B cell (primary cell): ENCODE measurements around the gene ARHGAP15. TPM values are rescaled to one million over a fixed set of nuclear protein-coding genes. Genes with fewer than 3 reads are reported as not detected.

Experiments used
- ATAC-seq: fragments of 200-7000 bp; cut with Tn5 transposase; one replicate; pipeline ENCODE4 v1.10.0; 2021; ENCODE audit warnings: low read depth, mild to moderate bottlenecking, moderate number of reproducible peaks, moderate library complexity
- CTCF ChIA-PET: fragments of 350-600 bp; sonication (Branson Sonifier 250); formaldehyde crosslinking; loops from one replicate; lab custom pipeline; 2021; ENCODE audit warnings: antibody characterized with exemption, inconsistent platforms; lab: Charles Lee
- POLR2A ChIA-PET: fragments of 350-600 bp; sonication (Branson Sonifier 250); formaldehyde crosslinking; loops from one replicate; lab custom pipeline; 2021; ENCODE audit warnings: antibody characterized with exemption; lab: Charles Lee
- DNase-seq: peaks from one replicate; pipeline ENCODE4 v3.0.0; 2013
- H2AFZ ChIP-seq: 2 replicates; pipeline ENCODE4 v1.6.1; 2012; ENCODE audit warnings: mild to moderate bottlenecking, low read depth, low read length; ENCODE audit not compliant: insufficient read depth, poor library complexity, severe bottlenecking
- H3K27ac ChIP-seq, 2 donors: 1 replicate in 1 of 2; 2 replicates in 1 of 2; pipeline ENCODE4 v1.5.1; 2012 to 2013; ENCODE audit warnings: low read length in 2 of 2, mild to moderate bottlenecking in 2 of 2, moderate library complexity in 1 of 2
- H3K27me3 ChIP-seq, 4 experiments: fragments of 200-600 bp in 1 of 4; sonication (generic) in 1 of 4; replicated peaks in 1 of 4; 1 replicate in 2 of 4; 2 replicates in 2 of 4; pipeline versions ENCODE4 v1.6.1 to v1.7.0; 2013 to 2016; ENCODE audit warnings: low read length in 3 of 4, mild to moderate bottlenecking in 2 of 4, mixed read lengths in 1 of 4, moderate library complexity in 1 of 4; ENCODE audit not compliant: insufficient read depth in 4 of 4, control insufficient read depth in 3 of 4; ENCODE audit errors: control extremely low read depth in 1 of 4
- H3K36me3 ChIP-seq, 2 experiments: replicated peaks in 1 of 2; 1 replicate in 1 of 2; 2 replicates in 1 of 2; pipeline versions ENCODE4 v1.6.1 to v1.7.1; 2013; ENCODE audit warnings: low read length in 1 of 2; ENCODE audit not compliant: insufficient read depth in 2 of 2, control insufficient read depth in 1 of 2; ENCODE audit errors: control extremely low read depth in 1 of 2, extremely low read depth in 1 of 2
- H3K4me1 ChIP-seq, 2 donors: fragments of 200-600 bp in 1 of 2; sonication (generic) in 1 of 2; 1 replicate in 1 of 2; 2 replicates in 1 of 2; pipeline versions ENCODE4 v1.5.1 to v1.6.1; 2013 to 2017; ENCODE audit warnings: low read length in 2 of 2; ENCODE audit not compliant: control insufficient read depth in 2 of 2, insufficient read depth in 2 of 2
- H3K4me2 ChIP-seq: replicated peaks from 2 replicates; pipeline ENCODE3; 2012; ENCODE audit warnings: mild to moderate bottlenecking, low read depth, low read length; ENCODE audit not compliant: poor library complexity, severe bottlenecking
- H3K4me3 ChIP-seq, 5 experiments: fragments of 200-600 bp in 1 of 5; sonication (generic) in 1 of 5; 1 replicate in 3 of 5; 2 replicates in 2 of 5; pipeline versions ENCODE4 v1.5.1 to v1.7.0; 2011 to 2016; ENCODE audit warnings: low read length in 4 of 5, mild to moderate bottlenecking in 4 of 5, low read depth in 2 of 5, control low read depth in 1 of 5, moderate library complexity in 1 of 5; ENCODE audit not compliant: insufficient read depth in 1 of 5; ENCODE audit errors: control extremely low read depth in 1 of 5, extremely low read depth in 1 of 5
- H3K79me2 ChIP-seq: fragments of 200-600 bp; sonication (generic); one replicate; pipeline ENCODE4 v1.6.0; 2016; ENCODE audit warnings: low read length; ENCODE audit not compliant: control insufficient read depth, insufficient read depth
- H3K9ac ChIP-seq: fragments of 200-600 bp; sonication (generic); 2 replicates; pipeline ENCODE4 v1.6.1; 2017; ENCODE audit warnings: mild to moderate bottlenecking, low read length, moderate library complexity
- H3K9me3 ChIP-seq, 3 donors: one replicate each; pipeline versions ENCODE4 v1.6.1 to v1.7.1; 2013; ENCODE audit warnings: low read length in 2 of 3; ENCODE audit not compliant: control insufficient read depth in 2 of 3, insufficient read depth in 1 of 3; ENCODE audit errors: control extremely low read depth in 1 of 3
- H4K20me1 ChIP-seq: 2 replicates; pipeline ENCODE4 v1.6.0; 2012; ENCODE audit warnings: mild to moderate bottlenecking, low read length; ENCODE audit not compliant: insufficient read depth, control insufficient read depth, poor library complexity, severe bottlenecking
- H3K27ac Mint-ChIP-seq: one replicate; pipeline ENCODE4 v1.8.0; 2021; ENCODE audit warnings: mixed read lengths
- H3K27me3 Mint-ChIP-seq: one replicate; pipeline ENCODE4 v1.8.0; 2021; ENCODE audit warnings: mixed read lengths
- H3K4me1 Mint-ChIP-seq: one replicate; pipeline ENCODE4 v1.8.0; 2021; ENCODE audit warnings: mixed read lengths
- H3K4me3 Mint-ChIP-seq: one replicate; pipeline ENCODE4 v1.8.0; 2021; ENCODE audit warnings: mixed read lengths
- H3K9me3 Mint-ChIP-seq: one replicate; pipeline ENCODE4 v1.8.0; 2022; ENCODE audit warnings: mixed read lengths; ENCODE audit not compliant: insufficient read depth
- CTCF ChIP-seq: fragments of 200-600 bp; IDR thresholded peaks from one replicate; pipeline ENCODE4 v1.8.0; 2022; ENCODE audit warnings: antibody characterized with exemption, mild to moderate bottlenecking
- EZH2 ChIP-seq: IDR thresholded peaks from 2 replicates; pipeline ENCODE4 v1.6.1; 2012; ENCODE audit warnings: borderline replicate concordance, low read depth, mild to moderate bottlenecking, moderate library complexity, low read length; ENCODE audit not compliant: insufficient read depth, poor library complexity, severe bottlenecking
- WGBS: methylation state at CpG from one replicate; pipeline ENCODE4 v1.1.5; 2013; ENCODE audit warnings: missing lambda C conversion rate; ENCODE audit not compliant: insufficient coverage; 5-methylcytosine and 5-hydroxymethylcytosine counted together
- intact Hi-C: fragments of 100-400 bp; cut with micrococcal nuclease; formaldehyde crosslinking; loops from one replicate; pipeline ENCODE4 v1.10.0; 2022
- polyA plus RNA-seq: library from polyadenylated mRNA; depleted of rRNA; stranded (reverse); fragments of >200 nt; gene quantifications from 2 replicates; pipeline ENCODE4 v1.2.3, GENCODE V29; 2012
- total RNA-seq, 2 donors: library from RNA; stranded (reverse); fragments of 120-200 nt in 1 of 2; gene quantifications; 1 replicate in 1 of 2; 2 replicates in 1 of 2; pipeline versions ENCODE4 v1.2.3 to v1.2.4, GENCODE V29; 2013 to 2022

Gene ARHGAP15
- total and polyA plus RNA-seq, 2 donors (not counting 1 experiment from before 2014, with no cell fraction given) = 58.6 to 187 TPM

GRCh38 chr2:143204062-143204461 is 74.8 kb downstream of the ARHGAP15 start:
- no peak overlapping the region for H3K4me3 Mint-ChIP-seq
- 100% methylated on average over 1 of the region's 4 CpGs for WGBS
- CTCF ChIA-PET = interaction anchor here (0.7 to 6.2 kb wide), 11 partner anchors 9 to 94 kb away, joined by 3 to 53 read pairs (median 4); no protein-coding TSS in a partner anchor

More at GRCh38 chr2:143204062-143204461, 74.8 kb downstream of the ARHGAP15 start:
- peaks cover 0 to 1% (median 0%) of the 10 kb centered on the region in 3 donors for H3K9me3 ChIP-seq
- TF ChIP-seq CTCF (no peak), EZH2 (no peak)
- H2AFZ ChIP-seq = no peak overlapping the region
- no peaks in the 10 kb centered on the region for H4K20me1 ChIP-seq
- intact Hi-C loops = no loop called here
- no peak overlapping the region for H3K9ac ChIP-seq
- H3K36me3 ChIP-seq = peaks cover 12 to 77% of the 10 kb centered on the region in 2 experiments
- H3K9me3 Mint-ChIP-seq = no peaks in the 10 kb centered on the region
- H3K4me3 ChIP-seq = no peak overlapping the region
- H3K4me2 ChIP-seq = no peak overlapping the region
- POLR2A ChIA-PET = interaction anchor here (1.1 kb wide), 1 partner anchor 93 kb away, joined by 4 read pairs; no protein-coding TSS in a partner anchor
- ATAC-seq = no peak
- H3K27ac Mint-ChIP-seq = peak overlapping the region; percentile 50
- H3K27ac ChIP-seq = peak overlapping the region in 1 of 2 donors; percentile 50
- H3K4me1 Mint-ChIP-seq = peaks cover 29% of the 10 kb centered on the region
- peaks cover 10 to 17% of the 10 kb centered on the region in 2 donors for H3K4me1 ChIP-seq
- no peaks in the 10 kb centered on the region for H3K27me3 ChIP-seq
- peaks cover 75% of the 10 kb centered on the region for H3K79me2 ChIP-seq
- H3K27me3 Mint-ChIP-seq = no peaks in the 10 kb centered on the region
- DNase-seq = no peak
